Stimulated activated CD4-positive, alpha-beta T cell treated with anti-CD3 and anti-CD28 coated beads, Interleukin-1b, Interleukin-23, amount 100 ng/mL, for 4 hours (primary cell): Measurements from ENCODE around the gene PEAK1.

Experiments used
- DNase-seq, 2 donors: peaks; one replicate each; pipeline ENCODE4 v3.0.0-alpha.2; 2020; ENCODE audit warnings: low read depth in 2 of 2

The PEAK1 gene

GRCh38 chr15:77126529-77127326 is 293.2 kb downstream of the PEAK1 start:
- no peak for DNase-seq

- no peak for DNase-seq
Observed at GRCh38 chr15:77123854-77124253, 296.1 kb downstream of the PEAK1 start.

- no peak for DNase-seq
Observed at GRCh38 chr15:77122576-77122975, 297.3 kb downstream of the PEAK1 start.

- no peak for DNase-seq
Observed at GRCh38 chr15:77121599-77121998, 298.3 kb downstream of the PEAK1 start.

- DNase-seq = no peak
Observed at GRCh38 chr15:77120576-77120975, 299.3 kb downstream of the PEAK1 start.

GRCh38 chr15:77119446-77119845 is 300.5 kb downstream of the PEAK1 start:
- no peak for DNase-seq

GRCh38 chr15:77118882-77119321 is 301.0 kb downstream of the PEAK1 start:
- DNase-seq = peak in 1 of 2 donors; percentile 15

- DNase-seq = no peak
Observed at GRCh38 chr15:77115179-77115578, 304.7 kb downstream of the PEAK1 start.

GRCh38 chr15:77112838-77113504 is 306.9 kb downstream of the PEAK1 start:
- DNase-seq = no peak

GRCh38 chr15:77111789-77112188 is 308.1 kb downstream of the PEAK1 start:
- no peak for DNase-seq

- peak in 1 of 2 donors; percentile 14 for DNase-seq
Observed at GRCh38 chr15:77107531-77108355, 312.2 kb downstream of the PEAK1 start.

- DNase-seq = no peak
Observed at GRCh38 chr15:77107068-77107467, 312.8 kb downstream of the PEAK1 start.

- no peak for DNase-seq
Observed at GRCh38 chr15:77104155-77104554, 315.7 kb downstream of the PEAK1 start.

- DNase-seq = no peak
Observed at GRCh38 chr15:77099741-77100463, 320.0 kb downstream of the PEAK1 start.

GRCh38 chr15:77098572-77098971 is 321.3 kb downstream of the PEAK1 start:
- DNase-seq = no peak

GRCh38 chr15:77097921-77098320 is 322.0 kb downstream of the PEAK1 start:
- no peak for DNase-seq

GRCh38 chr15:77097248-77097721 is 322.6 kb downstream of the PEAK1 start:
- no peak for DNase-seq

GRCh38 chr15:77096541-77096940 is 323.4 kb downstream of the PEAK1 start:
- DNase-seq = no peak

GRCh38 chr15:77096138-77096537 is 323.8 kb downstream of the PEAK1 start:
- no peak for DNase-seq

- DNase-seq = no peak
Observed at GRCh38 chr15:77094397-77095030, 325.4 kb downstream of the PEAK1 start.

- DNase-seq = no peak
Observed at GRCh38 chr15:77093436-77093835, 326.5 kb downstream of the PEAK1 start.
